HepG2 (cell line): ENCODE results near the gene AUTS2. TPM values are rescaled to one million over a fixed set of nuclear protein-coding genes. Genes with fewer than 3 reads are reported as not detected.

Source experiments
- ATAC-seq: fragments of 200-7000 bp; cut with Tn5 transposase; 3 replicates; pipeline ENCODE4 v1.9.1; 2020; ENCODE audit warnings: mild to moderate bottlenecking, moderate library complexity
- BruUV-seq: library from RNA; stranded (reverse); fragments of 400-500 nt; replicated peaks from 2 replicates; lab custom pipeline; 2021; lab: Mats Ljungman, UMichigan
- CTCF ChIA-PET: fragments of 300-600 bp; formaldehyde crosslinking; extraction: SDS; loops from one replicate; lab custom pipeline; 2021; ENCODE audit warnings: low total read pairs, inconsistent platforms, low intra/inter-chr PET ratio; lab: Yijun Ruan, JAX
- POLR2A ChIA-PET: fragments of 350-600 bp; sonication (Branson Sonifier 250); formaldehyde crosslinking; loops from one replicate; lab custom pipeline; 2020; ENCODE audit warnings: antibody characterized with exemption, inconsistent platforms; lab: Yijun Ruan, JAX
- DNase-seq: peaks from one replicate; pipeline ENCODE4 v3.0.0-alpha.2; 2015; ENCODE audit warnings: low spot score
- FAIRE-seq: peaks from 3 replicates; lab custom pipeline; 2011; peaks lifted over from hg19 to GRCh38; lab: Jason Lieb, UNC
- H2AFZ ChIP-seq: one replicate; pipeline ENCODE4 v1.6.1; 2011; ENCODE audit warnings: low read length, inconsistent platforms
- H3K27ac ChIP-seq: fragments of 300-600 bp; 3 replicates; pipeline ENCODE4 v1.8.0; 2011; ENCODE audit warnings: mixed run types, mild to moderate bottlenecking, mixed read lengths, low read length, inconsistent platforms; ENCODE audit not compliant: insufficient read depth; ENCODE audit errors: extremely low read length
- H3K27me3 ChIP-seq, 2 experiments: fragments of 200-600 bp in 1 of 2; 2 replicates in 1 of 2; 3 replicates in 1 of 2; pipeline versions ENCODE4 v1.6.0 to v1.8.0; 2011; ENCODE audit warnings: low read length in 2 of 2, mild to moderate bottlenecking in 2 of 2, moderate library complexity in 2 of 2, inconsistent platforms in 1 of 2; ENCODE audit not compliant: insufficient read depth in 2 of 2, control insufficient read depth in 1 of 2
- H3K36me3 ChIP-seq, 2 experiments: fragments of 200-600 bp in 1 of 2; replicated peaks in 1 of 2; 2 replicates in 1 of 2; 3 replicates in 1 of 2; pipeline versions ENCODE4 v1.5.1 to v1.8.0; 2011; ENCODE audit warnings: low read length in 2 of 2, inconsistent platforms in 1 of 2; ENCODE audit not compliant: insufficient read depth in 2 of 2, control insufficient read depth in 1 of 2
- H3K4me1 ChIP-seq: 2 replicates; pipeline ENCODE4 v1.5.1; 2012; ENCODE audit warnings: low read length, inconsistent platforms; ENCODE audit not compliant: insufficient read depth
- H3K4me2 ChIP-seq: 2 replicates; pipeline ENCODE4 v1.6.0; 2011; ENCODE audit warnings: low read depth, low read length, inconsistent platforms
- H3K4me3 ChIP-seq, 3 experiments: fragments of 200-600 bp in 1 of 3; sonication (generic), shearing (Covaris generic) in 1 of 3; replicated peaks in 1 of 3; 2 replicates each; pipeline ENCODE4 v1.5.1; 2011 to 2016; ENCODE audit warnings: low read length in 3 of 3, inconsistent platforms in 2 of 3, low read depth in 2 of 3, mild to moderate bottlenecking in 2 of 3, control low read depth in 1 of 3, mixed read lengths in 1 of 3; ENCODE audit not compliant: insufficient read depth in 1 of 3
- H3K79me2 ChIP-seq: one replicate; pipeline ENCODE4 v1.6.1; 2011; ENCODE audit warnings: low read length, inconsistent platforms; ENCODE audit not compliant: insufficient read depth
- H3K9ac ChIP-seq: 2 replicates; pipeline ENCODE4 v1.6.0; 2011; ENCODE audit warnings: mild to moderate bottlenecking, low read depth, low read length, inconsistent platforms; ENCODE audit not compliant: insufficient read depth
- H3K9me3 ChIP-seq: 2 replicates; pipeline ENCODE4 v1.5.1; 2012; ENCODE audit warnings: mild to moderate bottlenecking, low read length
- H4K20me1 ChIP-seq: 2 replicates; pipeline ENCODE4 v1.6.0; 2011; ENCODE audit warnings: inconsistent platforms, mild to moderate bottlenecking, low read length, moderate library complexity; ENCODE audit not compliant: insufficient read depth
- CHCHD3 ChIP-seq: sonication (generic); formaldehyde crosslinking; IDR thresholded peaks from 2 replicates; pipeline ENCODE4 v1.8.0; 2022; ENCODE audit warnings: mild to moderate bottlenecking, missing genetic modification reagents, moderate library complexity
- PAWR ChIP-seq: sonication (generic); formaldehyde crosslinking; IDR thresholded peaks from 2 replicates; pipeline ENCODE4 v1.4.0; 2020; ENCODE audit warnings: missing genetic modification reagents, mild to moderate bottlenecking, borderline replicate concordance
- RBM22 ChIP-seq: fragments of 200-400 bp; formaldehyde crosslinking; optimal IDR thresholded peaks from 2 replicates; pipeline ENCODE3; 2017; ENCODE audit warnings: mild to moderate bottlenecking, low read length, moderate library complexity
- ZBTB42 ChIP-seq: sonication (generic); formaldehyde crosslinking; IDR thresholded peaks from 2 replicates; pipeline ENCODE4 v1.5.0; 2020; ENCODE audit warnings: mild to moderate bottlenecking, missing genetic modification reagents
- ZFY ChIP-seq: sonication (generic); formaldehyde crosslinking; IDR thresholded peaks from 2 replicates; pipeline ENCODE4 v1.4.0; 2020; ENCODE audit warnings: missing genetic modification reagents
- ZNF276 ChIP-seq: sonication (generic); formaldehyde crosslinking; IDR thresholded peaks from 2 replicates; pipeline ENCODE4 v1.4.0; 2020; ENCODE audit warnings: mild to moderate bottlenecking, low read depth, missing genetic modification reagents
- ZNF317 ChIP-seq: sonication (generic); formaldehyde crosslinking; IDR thresholded peaks from 2 replicates; pipeline ENCODE4 v1.5.0; 2020; ENCODE audit warnings: mild to moderate bottlenecking, missing genetic modification reagents
- WGBS: methylation state at CpG from one replicate; pipeline ENCODE4 v1.1.6; 2017; ENCODE audit warnings: low lambda C conversion rate; 5-methylcytosine and 5-hydroxymethylcytosine counted together
- in situ Hi-C: cut with HindIII; loops from 2 replicates; pipeline ENCODE4 v1.10.0; 2017; ENCODE audit warnings: low pct_unique_long_range_greater_than_20kb; ENCODE audit not compliant: extremely low pct_ligation_motif_present
- intact Hi-C: fragments of 100-400 bp; cut with micrococcal nuclease; formaldehyde crosslinking; loops from one replicate; pipeline ENCODE4 v1.10.0; 2022; ENCODE audit not compliant: unreplicated experiment
- polyA plus RNA-seq, 8 experiments: library from polyadenylated mRNA; depleted of rRNA in 3 of 8; stranded (reverse) in 7 of 8; unstranded in 1 of 8; fragments of >200 nt; fragmentation: Illumina TruSeq in 4 of 8; extraction: Trizol in 4 of 8; gene quantifications; 2 replicates each; pipeline versions ENCODE4 v1.2.1 to v1.2.3, GENCODE V29; 2011 to 2016; ENCODE audit warnings: low read depth in 4 of 8, missing spikeins in 1 of 8, mixed read lengths in 1 of 8; ENCODE audit not compliant: insufficient read depth in 1 of 8
- total RNA-seq, 5 experiments: library from RNA; depleted of rRNA; stranded (reverse); fragments of >200 nt; fragmentation: Illumina TruSeq; extraction: Trizol; gene quantifications; 2 replicates each; pipeline ENCODE4 v1.2.3, GENCODE V29; 2016; ENCODE audit warnings: low read depth in 1 of 5

Gene AUTS2
- total and polyA plus RNA-seq, 2 of the 13 experiments (the other 11 are each of a cell fraction or from before 2014, with no cell fraction given), result 0.38 TPM; not detected in 1

- no peak overlapping the region for H3K4me3 ChIP-seq
- no TSS peak for BruUV-seq
- no peaks in the 10 kb centered on the region for H3K4me1 ChIP-seq
- DNase-seq, result no peak
- no peak overlapping the region for H2AFZ ChIP-seq
- TF ChIP-seq RBM22, result no peak
- TF ChIP-seq CHCHD3 (CRISPR knock-in tag), result no peak
- no peak for TF ChIP-seq PAWR (CRISPR knock-in tag)
- TF ChIP-seq ZNF317 (CRISPR knock-in tag), result no peak
- no peak for TF ChIP-seq ZNF276 (CRISPR knock-in tag)
- no peak for TF ChIP-seq ZBTB42 (CRISPR knock-in tag)
- TF ChIP-seq ZFY, result no peak
- TF ChIP-seq, all 625 proteins: peak for 0
- Histone ChIP-seq H3K27ac (no peak overlapping the region), H3K9ac (no peak overlapping the region), H4K20me1 (no peaks in the 10 kb centered on the region), H3K4me2 (no peak overlapping the region), H3K27me3 (no peaks in the 10 kb centered on the region), H3K79me2 (no peaks in the 10 kb centered on the region), H3K36me3 (no peaks in the 10 kb centered on the region), H3K9me3 (no peaks in the 10 kb centered on the region)
- intact Hi-C loops (no loop called here), in situ Hi-C loops (no loop called here)
- FAIRE-seq (no peak), ATAC-seq (no peak)
- ChIA-PET CTCF (no interaction called here), POLR2A (no interaction called here)
- WGBS, result 30% methylated on average over 5 of the region's 5 CpGs
These were observed 690.6 kb downstream of the AUTS2 start for GRCh38 chr7:70288781-70289456.
